ENCODE results near the gene XXYLT1. TPM values are rescaled to one million over a fixed set of nuclear protein-coding genes. Genes with fewer than 3 reads are reported as not detected.

The XXYLT1 gene
- total and polyA plus RNA-seq, 12 donors = 2.2 to 7.2 (median 3.6) TPM

GRCh38 chr3:195227871-195228270 lies 43.1 kb downstream of the XXYLT1 start:
- H3K4me1 ChIP-seq = peaks cover 10 to 18% (median 12%) of the 10 kb centered on the region in 9 donors
- H3K4me3 ChIP-seq = no peak overlapping the region
- H3K27ac ChIP-seq = no peak overlapping the region
- H3K36me3 ChIP-seq = peaks cover 0 to 13% (median 0%) of the 10 kb centered on the region in 9 donors
- TF ChIP-seq CTCF (IDR thresholded peaks at IDR 0.05) = no peak
- ATAC-seq (no peak), DNase-seq (no peak)
- no peaks in the 10 kb centered on the region for H3K27me3 ChIP-seq
- H3K9me3 ChIP-seq = peaks cover 0 to 6% (median 0%) of the 10 kb centered on the region in 11 donors
- 93 to 95% methylated on average over 6 of the region's 6 CpGs for WGBS, 2 donors
- intact Hi-C loops (cut with DNase I) = loop anchor here in 2 of 10 donors (5.0 kb wide), 2 partner anchors 76 to 91 kb away; no protein-coding TSS in a partner anchor

- no peaks in the 10 kb centered on the region for H3K27me3 ChIP-seq
- H3K4me3 ChIP-seq = no peak overlapping the region
- 69 to 70% methylated on average over 9 of the region's 9 CpGs for WGBS, 2 donors
- peaks cover 0 to 13% (median 0%) of the 10 kb centered on the region in 9 donors for H3K36me3 ChIP-seq
- peak in 4 of 8 donors; percentile 39 to 70 (median 58) for ATAC-seq
- peaks cover 10 to 22% (median 13%) of the 10 kb centered on the region in 9 donors for H3K4me1 ChIP-seq
- TF ChIP-seq CTCF (IDR thresholded peaks at IDR 0.05) = peak in 7 of 9 donors; percentile 1 to 60 (median 33)
- no peak overlapping the region for H3K27ac ChIP-seq
- no peak for DNase-seq
- intact Hi-C loops (cut with DNase I) = loop anchor here in 2 of 10 donors (5.0 kb wide), 2 partner anchors 75 to 90 kb away; no protein-coding TSS in a partner anchor
- peaks cover 0 to 6% (median 0%) of the 10 kb centered on the region in 11 donors for H3K9me3 ChIP-seq
These were observed 44.0 kb downstream of the XXYLT1 start for GRCh38 chr3:195226900-195227447.

GRCh38 chr3:195226445-195226844 lies 44.5 kb downstream of the XXYLT1 start:
- no peak for DNase-seq
- H3K36me3 ChIP-seq = peaks cover 0 to 13% (median 0%) of the 10 kb centered on the region in 9 donors
- WGBS, 2 donors = 91 to 92% methylated on average over 7 of the region's 7 CpGs
- TF ChIP-seq CTCF (IDR thresholded peaks at IDR 0.05) = no peak
- H3K27me3 ChIP-seq = no peaks in the 10 kb centered on the region
- ATAC-seq = no peak
- H3K4me1 ChIP-seq = peaks cover 10 to 27% (median 18%) of the 10 kb centered on the region in 9 donors
- H3K27ac ChIP-seq = no peak overlapping the region
- H3K9me3 ChIP-seq = peaks cover 0 to 6% (median 0%) of the 10 kb centered on the region in 11 donors
- H3K4me3 ChIP-seq = no peak overlapping the region
- intact Hi-C loops (cut with DNase I) = loop anchor here in 2 of 10 donors (5.0 kb wide), 2 partner anchors 74 to 89 kb away; no protein-coding TSS in a partner anchor

GRCh38 chr3:195224980-195225580 lies 45.9 kb downstream of the XXYLT1 start:
- Histone ChIP-seq H3K27ac (no peak overlapping the region), H3K27me3 (no peaks in the 10 kb centered on the region), H3K4me3 (no peak overlapping the region), H3K36me3 (peaks cover 0 to 13% (median 0%) of the 10 kb centered on the region in 9 donors), H3K9me3 (no peaks in the 10 kb centered on the region), H3K4me1 (peaks cover 10 to 32% (median 20%) of the 10 kb centered on the region in 9 donors)
- TF ChIP-seq CTCF (IDR thresholded peaks at IDR 0.05) = no peak
- no peak for ATAC-seq
- no peak for DNase-seq
- intact Hi-C loops (cut with DNase I) = loop anchor here in 2 of 10 donors (5.0 kb wide), 2 partner anchors 73 to 88 kb away; no protein-coding TSS in a partner anchor
- WGBS, 2 donors = 96 to 98% methylated on average over 3 of the region's 3 CpGs
